ENCODE results near the gene ARRB2. TPM values are rescaled to one million over a fixed set of nuclear protein-coding genes. Genes with fewer than 3 reads are reported as not detected.

Gene ARRB2
- total and polyA plus RNA-seq, 2 of the 8 experiments (the other 6 are each of a cell fraction or from before 2014, with no cell fraction given) = 72.4 to 101 TPM

DNA sequence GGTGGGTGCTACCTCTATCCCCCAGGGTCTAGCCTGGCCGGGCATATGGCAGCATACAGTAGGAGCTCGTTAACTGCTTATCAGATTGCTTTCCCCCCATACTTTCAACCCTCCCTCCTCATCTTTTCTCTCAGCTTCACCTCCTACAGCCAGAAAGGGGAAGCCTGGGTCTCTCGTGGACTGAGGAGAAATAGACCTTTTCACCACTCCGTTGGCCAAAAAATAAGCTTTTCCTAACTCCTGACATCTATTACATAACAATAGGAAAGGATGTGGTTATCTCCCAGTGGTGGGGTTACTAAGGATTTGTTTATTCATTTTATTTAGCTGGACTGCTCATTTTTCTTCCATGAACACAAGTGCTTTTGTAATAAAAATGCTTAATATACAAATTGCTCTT is 38.3 kb downstream of the ARRB2 start:
- no peak overlapping the region for H4K91ac ChIP-seq (replicated peaks; ENCODE audit: insufficient read length, low read length)
- no peaks in the 10 kb centered on the region for H3K9me3 ChIP-seq (ENCODE audit: insufficient read depth in 2 of 2, low read depth in 1 of 2, low read length in 1 of 2)
- H2AFZ ChIP-seq (ENCODE audit: low read length) = no peak overlapping the region
- H3K14ac ChIP-seq (ENCODE audit: insufficient read length) = no peak overlapping the region
- 75% methylated on average over 4 of the region's 4 CpGs; no CpG with 5 or more reads in 1 of the 2 experiments for WGBS, 2 experiments (ENCODE audit: extremely low coverage in 1 of 2, insufficient coverage in 1 of 2, insufficient read length in 1 of 2, insufficient replicate concordance in 2 of 2, low coverage in 1 of 2, low lambda C conversion rate in 2 of 2, missing lambda C conversion rate in 1 of 2)
- H3K56ac ChIP-seq (replicated peaks; ENCODE audit: insufficient read length, low read depth, low read length) = no peak overlapping the region
- no peak overlapping the region for H2BK12ac ChIP-seq (ENCODE audit: low read depth, low read length)
- H3K18ac ChIP-seq (ENCODE audit: extremely low read depth, low read length) = no peak overlapping the region
- no peak for DNase-seq (ENCODE audit: low read depth in 1 of 2, low spot score in 2 of 2)
- H3K4me1 ChIP-seq (replicated peaks in 1 of 4; ENCODE audit: control insufficient read depth in 3 of 4, insufficient read depth in 4 of 4, low read length in 3 of 4) = peaks cover 0 to 3% (median under 1%) of the 10 kb centered on the region in 4 experiments; a peak in 3 of 7 replicates
- no peak overlapping the region for H4K5ac ChIP-seq (ENCODE audit: insufficient read length, low read depth, low read length)
- no peaks in the 10 kb centered on the region for H4K20me1 ChIP-seq (replicated peaks in 1 of 2; ENCODE audit: control insufficient read depth in 1 of 2, insufficient read depth in 2 of 2, low read length in 2 of 2)
- peaks cover 7% of the 10 kb centered on the region; the same call in 1 of the 2 replicates for H3K23me2 ChIP-seq (ENCODE audit: low read depth, low read length)
- no peak overlapping the region for H2AK5ac ChIP-seq (ENCODE audit: low read depth, low read length)
- H3K9ac ChIP-seq (replicated peaks in 1 of 4; ENCODE audit: extremely low read depth in 1 of 4, low read depth in 3 of 4, low read length in 3 of 4) = no peak overlapping the region
- H3K4ac ChIP-seq (replicated peaks; ENCODE audit: insufficient read length, low read depth, low read length) = no peak overlapping the region
- FAIRE-seq = no peak
- no peaks in the 10 kb centered on the region for H3K79me2 ChIP-seq (ENCODE audit: control insufficient read depth in 1 of 2, insufficient read depth in 2 of 2, low read length in 2 of 2)
- no peak overlapping the region for H2BK20ac ChIP-seq (ENCODE audit: low read length)
- no peaks in the 10 kb centered on the region for H3K36me3 ChIP-seq (ENCODE audit: control insufficient read depth in 2 of 4, insufficient read depth in 4 of 4, low read length in 3 of 4)
- no peak overlapping the region for H2BK5ac ChIP-seq (ENCODE audit: low read depth, low read length)
- H3K79me1 ChIP-seq (ENCODE audit: low read depth, low read length) = no peaks in the 10 kb centered on the region
- ChIA-PET CTCF (ENCODE audit: partially characterized antibody) (interaction anchor here (0.9 to 1.0 kb wide), 2 partner anchors 38 to 42 kb away, joined by 4 to 7 read pairs; no protein-coding TSS in a partner anchor), POLR2A (ENCODE audit: partially characterized antibody) (no interaction called here)
- H3K27ac ChIP-seq (ENCODE audit: low read depth, low read length) = no peak overlapping the region
- TF ChIP-seq SIN3A (conservative IDR thresholded peaks at IDR 0.05 in 1 of 2, IDR thresholded peaks at IDR 0.05 in 1 of 2; ENCODE audit: low read depth in 1 of 2, low read length in 2 of 2) (no peak), SAP30 (IDR thresholded peaks at IDR 0.05; ENCODE audit: insufficient read depth, insufficient replicate concordance, low read length) (no peak), SP4 (IDR thresholded peaks at IDR 0.05; ENCODE audit: low read length) (no peak), POLR2AphosphoS5 (IDR thresholded peaks at IDR 0.05; ENCODE audit: low read depth, low read length) (no peak)
- TF ChIP-seq, protein P1, sequence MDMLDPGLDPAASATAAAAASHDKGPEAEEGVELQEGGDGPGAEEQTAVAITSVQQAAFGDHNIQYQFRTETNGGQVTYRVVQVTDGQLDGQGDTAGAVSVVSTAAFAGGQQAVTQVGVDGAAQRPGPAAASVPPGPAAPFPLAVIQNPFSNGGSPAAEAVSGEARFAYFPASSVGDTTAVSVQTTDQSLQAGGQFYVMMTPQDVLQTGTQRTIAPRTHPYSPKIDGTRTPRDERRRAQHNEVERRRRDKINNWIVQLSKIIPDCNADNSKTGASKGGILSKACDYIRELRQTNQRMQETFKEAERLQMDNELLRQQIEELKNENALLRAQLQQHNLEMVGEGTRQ (IDR thresholded peaks at IDR 0.05; ENCODE audit: low read length) = no peak
- TF ChIP-seq, protein P2, sequence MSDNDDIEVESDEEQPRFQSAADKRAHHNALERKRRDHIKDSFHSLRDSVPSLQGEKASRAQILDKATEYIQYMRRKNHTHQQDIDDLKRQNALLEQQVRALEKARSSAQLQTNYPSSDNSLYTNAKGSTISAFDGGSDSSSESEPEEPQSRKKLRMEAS (IDR thresholded peaks at IDR 0.05) = no peak
- no peak overlapping the region for H3K4me2 ChIP-seq (ENCODE audit: insufficient read depth in 1 of 2, low read depth in 2 of 2, low read length in 2 of 2)
- no peak overlapping the region for H4K8ac ChIP-seq (ENCODE audit: extremely low read depth, insufficient read depth, low read length)
- H2BK15ac ChIP-seq (ENCODE audit: low read length) = no peak overlapping the region
- peaks cover 0 to 9% (median 5%) of the 10 kb centered on the region in 4 experiments; a peak in 4 of 7 replicates for H3K27me3 ChIP-seq (replicated peaks in 1 of 4; ENCODE audit: control insufficient read depth in 3 of 4, extremely low read depth in 1 of 4, insufficient read depth in 3 of 4, low read length in 3 of 4)
- no peak overlapping the region for H2BK120ac ChIP-seq (replicated peaks; ENCODE audit: low read depth, low read length)
- no peak overlapping the region for H3K4me3 ChIP-seq (ENCODE audit: extremely low read depth in 1 of 4, insufficient read depth in 2 of 4, low read depth in 3 of 4, low read length in 4 of 4)
- H3K23ac ChIP-seq (ENCODE audit: insufficient read length) = no peak overlapping the region

Data from H1 (cell line).